Activated T-helper 1 cell treated with anti-CD3 and anti-CD28 coated beads, Interleukin-2, amount 50 U/mL, for 16 hours (primary cell): ENCODE measurements around the gene NOS1.

Source experiments
- DNase-seq, 2 donors: peaks; one replicate each; pipeline ENCODE4 v3.0.0-alpha.2; 2020; ENCODE audit warnings: low read depth in 1 of 2, low spot score in 1 of 2

The NOS1 gene

DNA sequence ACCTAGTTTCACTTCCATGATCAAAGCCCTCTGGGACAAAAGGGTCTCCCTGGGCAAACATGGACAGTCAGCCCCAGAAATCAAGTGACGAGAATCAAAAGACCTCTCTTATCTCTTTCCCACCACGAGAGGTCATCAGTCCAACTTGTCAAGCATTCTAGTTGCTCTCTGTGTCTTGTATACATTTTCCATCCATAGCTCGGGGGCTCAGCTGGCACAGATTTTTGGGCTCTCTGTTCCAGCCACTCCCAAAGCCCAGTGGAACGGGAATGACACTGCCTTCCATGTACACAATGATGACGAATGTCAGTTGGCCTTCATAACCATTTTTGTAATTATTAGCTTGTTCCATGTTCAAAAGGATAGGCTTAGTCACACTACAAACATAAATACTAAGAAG is 29.7 kb downstream of the NOS1 start:
- DNase-seq, result no peak

DNA sequence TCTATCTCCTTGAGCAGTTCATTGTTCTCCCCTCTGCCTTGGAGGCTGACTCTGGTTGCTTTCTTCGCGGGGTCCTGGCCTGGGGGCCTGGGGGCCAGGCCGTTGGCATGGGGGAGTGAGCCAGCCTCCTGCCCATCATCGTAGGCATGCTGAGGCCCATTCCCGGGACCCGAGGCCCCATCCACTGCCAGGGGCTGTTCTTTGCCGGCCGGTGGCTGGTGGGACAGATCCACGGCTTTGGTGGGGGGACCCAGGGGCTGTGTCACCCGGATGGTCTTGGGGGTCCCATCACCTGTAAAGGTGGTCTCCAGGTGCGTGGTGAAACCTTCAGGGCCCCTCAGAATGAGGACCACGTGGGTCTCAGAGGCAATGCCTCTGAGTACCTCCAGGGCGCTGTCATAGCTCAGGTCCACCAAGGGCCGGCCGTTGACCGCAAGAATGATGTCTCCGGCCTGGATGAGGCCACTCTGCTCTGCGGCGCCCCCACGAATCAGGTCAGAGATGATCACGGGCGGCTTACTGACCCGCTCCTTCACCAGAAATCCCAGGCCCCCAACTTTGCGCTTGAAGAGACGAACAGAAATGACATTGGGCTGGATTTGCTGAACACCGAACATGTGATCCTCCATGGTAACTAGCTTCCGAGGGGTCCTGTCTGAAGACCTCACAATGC is 30.8 kb downstream of the NOS1 start:
- DNase-seq, result no peak

DNA sequence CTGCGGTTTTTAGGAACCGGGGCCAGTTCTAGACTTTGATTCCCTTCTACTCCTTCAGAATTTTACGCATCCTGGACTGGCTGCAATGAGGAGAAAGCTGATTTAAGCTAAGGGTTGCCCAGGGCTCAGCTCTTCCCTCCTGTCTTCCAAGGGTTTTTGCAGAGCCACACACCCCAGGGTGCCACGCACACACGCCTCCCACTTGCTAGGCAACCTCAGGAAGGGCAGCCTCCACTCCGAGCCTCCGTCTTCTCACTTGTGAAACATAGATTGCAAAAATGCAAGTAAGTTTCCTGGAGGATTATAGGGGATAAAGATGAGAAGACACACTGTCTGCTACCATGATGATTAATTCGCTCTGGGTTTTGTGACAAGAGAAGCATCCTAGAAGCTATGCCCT is 31.7 kb downstream of the NOS1 start:
- DNase-seq, result no peak

DNA sequence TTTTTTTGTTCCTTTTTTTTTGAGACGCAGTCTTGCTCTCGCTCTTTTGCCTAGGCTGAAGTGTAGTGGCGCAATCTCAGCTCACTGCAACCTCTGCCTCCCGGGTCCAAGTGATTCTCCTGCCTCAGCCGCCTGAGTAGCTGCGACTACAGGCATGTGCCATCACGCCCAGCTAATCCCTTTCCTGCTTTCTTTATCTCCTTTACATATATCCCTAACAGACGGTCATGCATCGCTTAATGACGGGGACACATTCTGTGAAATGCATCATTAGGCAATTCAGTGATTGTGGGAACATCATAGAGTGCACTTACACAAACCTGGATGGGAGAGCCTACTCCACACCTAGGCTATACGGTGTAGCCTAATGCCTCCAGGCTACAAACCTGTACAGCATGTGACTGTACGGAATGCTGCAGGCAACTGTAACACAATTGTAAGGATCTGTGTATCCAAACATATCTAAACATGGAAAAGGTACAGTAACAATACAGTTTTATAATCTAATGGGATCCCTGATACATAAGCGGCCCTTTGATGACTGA is 32.8 kb downstream of the NOS1 start:
- no peak for DNase-seq

DNA sequence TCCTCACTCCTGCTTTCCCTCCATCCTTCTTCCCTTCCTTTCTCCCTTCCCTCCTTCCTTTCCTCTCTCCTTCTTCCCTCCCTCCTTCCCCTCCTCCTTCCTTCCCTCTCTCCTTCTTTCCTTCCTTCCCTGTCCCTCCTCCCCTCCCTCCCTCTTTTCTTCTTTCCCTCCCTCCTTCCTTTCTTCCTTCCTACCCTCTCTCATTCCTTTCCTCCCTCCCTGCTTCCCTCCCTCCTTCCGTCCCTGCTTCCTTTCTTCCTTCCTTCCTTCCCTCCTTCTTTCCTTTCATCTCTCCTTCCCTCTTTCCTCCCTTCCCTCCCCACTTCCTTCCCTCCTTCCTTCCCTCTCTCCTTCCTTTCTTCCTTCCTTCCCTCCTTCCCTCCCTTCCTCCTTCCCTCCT is 39.0 kb downstream of the NOS1 start:
- no peak for DNase-seq

DNA sequence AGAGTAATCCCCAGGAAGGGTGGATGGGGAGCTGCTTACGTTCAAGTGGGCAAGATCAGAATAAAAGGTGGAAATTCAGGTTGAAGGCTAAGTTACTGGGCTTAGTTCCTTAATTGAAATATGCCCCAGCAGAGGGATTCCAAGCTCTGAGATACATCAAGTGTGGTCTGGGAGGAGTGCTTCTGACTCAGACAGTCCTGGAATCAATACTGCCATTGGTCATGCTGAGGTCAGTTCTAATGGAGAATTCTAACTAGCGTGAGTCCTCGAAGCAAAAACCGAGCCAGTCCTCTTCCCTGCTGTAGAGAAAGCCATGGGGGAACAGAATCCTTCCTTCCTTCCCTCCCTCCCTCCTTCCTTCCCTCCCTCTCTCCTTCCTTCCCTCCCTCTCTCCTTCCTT is 39.9 kb downstream of the NOS1 start:
- no peak for DNase-seq

DNA sequence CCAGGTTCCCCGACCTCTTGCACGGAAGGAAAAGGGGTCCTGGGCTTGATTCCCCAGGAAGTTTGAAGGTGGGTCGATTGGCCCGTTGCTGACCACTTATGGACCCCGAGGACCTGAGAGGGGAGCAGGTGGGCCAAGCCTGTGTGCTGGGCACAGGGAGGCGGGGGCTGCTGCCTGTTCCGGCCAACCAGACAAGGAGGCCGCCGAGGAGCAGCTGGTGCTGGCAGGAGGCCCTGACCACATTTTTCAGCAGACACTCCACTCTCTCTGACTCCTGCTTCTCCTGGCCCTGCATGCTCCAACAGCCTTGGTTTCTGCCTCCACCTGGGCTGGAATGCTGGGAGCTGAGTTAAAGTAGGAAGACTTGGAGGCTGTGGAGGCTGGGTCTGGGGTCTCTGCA is 42.8 kb downstream of the NOS1 start:
- no peak for DNase-seq

DNA sequence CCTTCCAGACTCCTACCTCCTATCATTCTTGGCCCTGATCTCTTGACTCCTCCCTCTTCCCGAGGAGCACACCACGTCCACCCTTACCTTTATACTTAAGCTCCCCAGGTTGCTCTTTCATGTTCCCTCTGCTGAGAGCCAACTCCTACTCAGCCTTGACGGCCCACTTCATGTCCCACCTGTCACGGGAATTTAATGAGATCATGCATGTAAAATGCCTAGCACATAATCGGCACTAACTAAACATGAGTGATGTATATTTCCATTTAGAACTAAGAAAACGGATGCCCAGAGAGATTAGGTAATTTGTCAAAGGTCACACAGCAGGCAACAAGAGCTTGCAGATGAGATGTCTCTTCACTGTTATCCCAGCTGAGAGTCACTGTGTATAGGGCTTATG is 45.1 kb downstream of the NOS1 start:
- no peak for DNase-seq

DNA sequence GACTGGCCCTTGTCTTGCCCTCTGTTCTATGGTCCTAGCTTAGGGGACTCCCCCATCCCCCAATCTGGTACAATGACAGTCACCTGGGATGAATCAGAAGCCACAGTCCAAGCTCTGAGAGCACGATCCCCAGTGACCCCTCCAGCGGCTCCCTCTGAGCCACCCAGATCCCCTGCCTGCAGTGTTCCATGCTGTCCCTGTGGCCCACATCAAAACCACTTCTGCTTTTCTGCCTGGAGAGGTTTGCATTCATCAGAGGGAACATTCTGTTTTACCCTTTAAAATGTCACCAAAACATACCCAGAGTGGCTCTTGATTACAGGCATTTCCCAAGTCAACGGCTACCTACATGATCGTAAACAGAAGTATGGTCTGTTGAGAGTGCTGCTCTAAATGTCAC is 47.5 kb downstream of the NOS1 start:
- DNase-seq, result no peak

DNA sequence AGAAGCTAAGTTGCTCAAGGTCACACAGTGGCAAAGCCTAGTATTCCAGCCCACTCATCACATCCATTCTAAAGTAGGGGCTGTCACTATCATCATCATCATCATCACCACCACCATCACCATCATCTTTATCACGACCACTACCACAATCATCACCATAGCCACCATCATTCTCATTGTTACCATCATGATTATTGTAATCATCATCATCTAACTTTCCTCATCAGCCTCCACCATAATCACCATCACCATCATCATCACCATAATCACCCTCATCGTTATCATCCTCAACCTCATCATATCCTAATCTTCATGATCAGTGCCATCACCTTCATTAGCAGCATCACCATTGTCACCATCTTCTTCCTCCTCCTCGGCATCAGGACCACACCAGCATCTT is 48.7 kb downstream of the NOS1 start:
- no peak for DNase-seq

DNA sequence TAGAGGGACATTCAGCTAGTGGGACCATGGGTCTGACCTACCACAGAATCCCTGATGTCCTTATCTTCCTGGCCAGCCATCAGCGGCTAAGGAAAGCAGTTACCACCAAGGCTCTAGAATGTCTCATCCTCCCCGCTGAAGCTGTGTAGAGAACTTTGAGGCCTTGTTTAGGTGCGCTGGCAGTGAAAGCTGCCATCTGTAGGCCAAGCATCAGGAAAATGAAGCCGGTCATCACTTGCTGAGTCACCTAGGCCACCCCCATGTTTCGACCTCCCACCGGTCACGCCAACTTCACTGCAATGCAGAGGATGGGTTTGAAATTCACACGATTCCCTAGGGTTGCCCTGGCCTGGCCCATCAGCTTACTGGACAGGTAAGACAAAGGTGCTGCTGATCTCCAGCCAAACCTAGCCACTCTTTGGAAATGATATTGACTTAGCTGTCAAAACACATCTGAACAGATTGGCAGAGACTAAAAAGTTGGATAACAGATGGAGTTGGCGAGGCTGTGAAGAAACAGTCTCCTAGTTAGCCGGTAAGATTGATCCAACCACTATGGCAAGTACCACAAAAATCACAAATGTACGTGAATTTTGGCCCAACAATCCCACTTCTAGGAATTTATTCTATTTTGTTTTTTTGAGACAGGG is 52.0 kb downstream of the NOS1 start:
- no peak for DNase-seq

DNA sequence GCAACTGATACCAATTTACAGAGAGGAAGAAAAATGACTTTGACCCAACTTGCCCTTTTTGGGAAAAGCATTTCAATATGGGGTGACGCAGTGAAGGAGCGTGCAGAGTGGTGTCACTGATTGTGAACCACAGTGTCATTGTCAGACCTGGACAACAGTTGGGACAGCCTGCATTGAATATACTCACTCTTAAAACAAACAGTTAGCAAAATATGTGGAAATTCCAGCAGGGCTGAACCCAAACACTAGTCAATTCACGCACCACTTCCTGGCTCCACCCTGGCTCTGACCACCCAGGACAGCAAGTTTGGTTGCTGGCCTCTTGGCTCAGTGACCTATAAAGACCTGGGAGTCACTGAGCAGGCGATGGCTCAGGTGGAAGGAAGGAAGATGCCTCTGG is 61.3 kb downstream of the NOS1 start:
- no peak for DNase-seq

DNA sequence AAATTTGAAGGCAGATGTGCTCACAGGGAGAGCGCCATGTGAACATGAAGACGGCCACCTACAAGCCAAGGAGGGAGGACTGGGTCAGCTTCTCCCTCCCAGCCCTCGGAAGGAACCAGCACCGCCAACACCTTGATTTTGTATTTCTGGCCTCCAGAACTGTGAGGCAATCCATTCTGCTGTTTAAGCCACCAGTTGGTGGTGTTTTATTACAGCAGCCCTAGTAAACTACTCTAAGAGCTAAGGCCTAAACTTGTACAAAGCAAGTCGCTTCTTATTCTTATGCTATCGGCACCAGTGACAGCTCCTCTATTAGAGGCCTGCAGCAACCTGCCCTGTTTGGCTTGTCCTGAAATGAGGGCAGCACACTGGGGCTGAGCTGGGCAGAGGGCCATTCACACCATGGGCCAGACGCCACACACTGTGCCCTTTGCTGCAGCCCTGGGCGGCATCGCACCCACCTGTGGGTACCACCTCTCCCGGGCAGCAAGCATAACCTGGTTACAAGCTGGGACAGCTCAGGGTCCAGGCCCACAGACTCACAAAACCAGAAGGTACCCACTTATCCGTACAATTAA is 62.7 kb downstream of the NOS1 start:
- no peak for DNase-seq

DNA sequence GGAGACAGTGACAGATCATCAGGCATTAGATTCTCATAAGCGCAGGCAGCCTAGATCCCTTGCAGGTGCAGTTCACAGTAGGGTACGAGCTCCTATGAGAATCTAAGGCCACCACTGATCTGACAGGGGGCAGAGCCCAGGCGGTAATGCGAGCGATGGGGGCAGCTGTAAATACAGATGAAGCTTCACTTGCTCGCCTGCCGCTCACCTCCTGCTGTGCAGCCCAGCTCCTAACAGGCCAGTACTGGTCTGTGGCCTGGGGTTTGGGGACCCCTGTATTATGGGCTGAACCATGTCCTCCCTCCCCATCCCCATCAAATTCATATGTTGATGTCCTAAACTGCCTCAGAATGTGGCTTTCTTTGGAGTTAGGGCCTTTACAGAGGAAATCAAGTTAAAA is 63.2 kb downstream of the NOS1 start:
- DNase-seq, result no peak

DNA sequence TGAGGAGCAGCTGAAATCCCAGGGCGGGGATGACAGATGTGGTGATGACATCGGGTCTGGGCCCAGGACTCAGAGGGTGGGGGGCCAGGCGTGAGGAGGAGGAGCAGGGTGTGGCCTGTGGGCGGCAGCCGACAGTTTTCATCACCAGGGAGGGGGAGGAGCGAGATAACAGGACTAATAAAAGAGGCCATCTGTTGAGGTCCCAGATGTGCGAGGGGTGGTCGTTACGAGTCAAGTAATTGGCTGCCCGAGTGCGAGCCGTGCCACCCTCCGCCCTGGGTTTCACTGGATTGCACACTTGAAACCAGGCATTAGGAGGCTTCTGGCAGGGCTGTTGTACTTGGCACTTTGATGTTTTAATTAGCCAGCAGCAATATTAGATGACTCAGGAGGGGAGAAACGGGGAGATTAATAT is 67.2 kb downstream of the NOS1 start:
- no peak for DNase-seq

DNA sequence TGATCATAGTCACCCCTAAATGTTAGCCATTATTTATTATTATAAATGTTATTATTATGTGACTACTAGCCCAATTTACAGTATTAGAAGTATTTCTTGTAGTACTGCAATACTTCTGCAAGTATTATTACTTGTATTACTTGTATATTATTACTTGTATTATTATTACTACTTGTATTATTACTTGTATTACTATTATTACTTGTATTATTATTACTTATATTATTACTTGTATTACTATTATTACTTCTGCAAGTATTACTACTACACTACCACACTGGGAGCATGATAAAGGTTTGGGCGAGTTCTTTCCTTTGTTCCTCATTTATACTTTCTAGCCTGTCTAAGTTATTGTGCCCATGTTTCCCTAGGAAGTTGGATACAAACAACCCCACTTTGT is 67.9 kb downstream of the NOS1 start:
- DNase-seq, result no peak

DNA sequence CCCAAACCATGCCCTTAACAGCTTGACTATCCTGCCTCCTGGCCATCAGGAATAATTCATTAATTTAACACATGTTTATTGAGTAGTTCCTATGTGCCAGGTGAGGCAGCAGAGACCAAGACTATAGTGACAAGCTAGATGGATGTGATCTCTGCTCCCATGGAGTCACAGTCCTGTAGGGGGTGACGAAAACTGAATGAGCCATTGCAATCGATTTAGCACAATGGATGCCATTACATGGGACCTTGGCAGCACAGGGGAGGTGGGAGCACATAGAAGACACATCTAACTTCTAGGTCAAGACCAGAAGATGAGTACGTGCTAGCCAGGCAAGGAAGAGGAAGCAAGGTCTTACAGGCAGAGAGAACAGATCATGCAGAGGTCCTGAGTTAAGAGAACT is 68.7 kb downstream of the NOS1 start:
- no peak for DNase-seq

DNA sequence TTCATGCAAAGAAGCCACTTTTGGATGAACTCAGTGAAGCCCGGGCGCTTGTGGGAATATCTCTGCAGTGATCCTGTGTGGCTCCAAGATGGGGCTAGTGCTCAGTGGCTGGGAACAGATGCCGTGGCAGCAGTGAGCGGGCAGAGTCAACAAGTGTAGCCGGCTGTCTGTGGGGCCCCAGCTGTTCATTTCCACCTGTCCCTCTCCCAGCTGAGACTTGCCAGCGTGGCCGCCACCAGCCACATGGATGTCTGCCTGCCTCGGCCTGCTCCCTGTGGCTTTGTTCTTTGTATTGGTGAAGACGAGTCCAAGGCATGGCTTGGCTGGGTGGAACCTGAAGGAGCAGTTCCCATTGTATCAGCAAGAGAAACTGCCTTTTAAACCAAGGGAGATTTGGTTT is 77.3 kb downstream of the NOS1 start:
- DNase-seq, result no peak

DNA sequence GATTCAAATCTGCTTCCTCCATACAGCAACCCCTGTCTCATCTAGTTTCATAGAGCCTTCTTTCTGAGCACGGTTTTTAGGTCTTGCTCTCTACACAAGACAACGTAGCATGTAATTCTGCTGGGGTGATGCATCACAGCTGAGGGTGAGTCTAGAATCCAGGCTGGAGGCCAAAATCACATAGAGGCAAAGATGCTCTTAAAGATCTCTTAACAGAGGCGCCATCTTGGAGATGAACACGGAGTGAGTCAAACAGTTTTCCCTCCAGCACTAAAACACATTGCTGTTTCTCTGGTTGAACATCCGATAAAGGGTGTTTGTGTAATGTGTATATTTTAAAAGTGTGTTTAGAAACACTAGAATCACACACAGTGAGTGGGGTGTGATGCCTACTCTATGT is 78.9 kb downstream of the NOS1 start:
- DNase-seq, result no peak

DNA sequence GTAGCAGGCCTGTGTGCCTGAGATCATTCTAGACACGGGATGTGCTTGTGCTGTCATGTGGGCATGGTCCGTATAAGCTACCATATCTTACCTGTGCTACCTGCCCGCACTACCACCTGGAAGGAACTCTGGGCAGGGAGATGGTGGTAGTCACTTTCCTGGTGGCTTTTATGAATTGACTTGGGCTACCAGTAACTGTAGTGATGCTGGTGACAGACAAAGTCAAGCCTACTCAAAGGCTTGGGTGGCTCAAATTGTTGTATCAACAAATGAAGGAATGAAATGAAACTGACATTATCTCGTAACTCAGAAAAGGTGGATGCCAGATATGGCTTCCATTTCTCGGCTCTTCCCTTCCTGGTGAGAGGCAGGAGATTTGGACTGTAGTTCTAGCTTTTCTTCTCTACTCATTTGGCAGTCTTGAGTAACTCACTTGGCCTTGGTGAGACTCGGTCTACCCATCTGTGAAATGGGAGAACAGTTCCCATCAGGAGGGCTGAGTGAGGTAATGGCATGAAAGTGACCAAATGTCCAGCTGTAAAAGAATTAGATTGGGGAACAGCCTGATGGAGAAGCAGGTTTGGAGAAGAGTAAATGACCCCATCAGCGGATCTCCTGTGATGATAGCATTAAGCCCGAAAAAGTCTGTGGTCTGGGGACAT is 81.3 kb downstream of the NOS1 start:
- no peak for DNase-seq

DNA sequence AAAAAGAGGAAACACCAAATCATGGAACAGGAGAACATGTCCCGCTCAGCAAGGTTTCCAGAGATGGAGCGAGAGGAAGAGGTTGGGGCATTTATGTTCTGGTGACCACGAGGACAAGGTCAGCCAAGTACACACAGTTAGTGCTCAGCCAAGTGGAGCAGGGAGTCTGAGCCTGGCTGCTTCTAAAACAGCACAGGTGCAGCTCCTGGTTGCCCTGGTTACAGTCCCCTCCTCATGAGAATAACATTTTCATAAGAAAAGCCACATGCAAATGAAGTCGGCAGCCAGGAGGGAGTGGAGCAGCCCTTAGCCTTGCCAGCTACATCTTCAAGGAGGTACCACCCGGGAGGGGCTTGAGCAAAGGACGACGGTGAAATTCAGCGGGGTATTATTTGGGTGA is 81.8 kb downstream of the NOS1 start:
- no peak for DNase-seq

DNA sequence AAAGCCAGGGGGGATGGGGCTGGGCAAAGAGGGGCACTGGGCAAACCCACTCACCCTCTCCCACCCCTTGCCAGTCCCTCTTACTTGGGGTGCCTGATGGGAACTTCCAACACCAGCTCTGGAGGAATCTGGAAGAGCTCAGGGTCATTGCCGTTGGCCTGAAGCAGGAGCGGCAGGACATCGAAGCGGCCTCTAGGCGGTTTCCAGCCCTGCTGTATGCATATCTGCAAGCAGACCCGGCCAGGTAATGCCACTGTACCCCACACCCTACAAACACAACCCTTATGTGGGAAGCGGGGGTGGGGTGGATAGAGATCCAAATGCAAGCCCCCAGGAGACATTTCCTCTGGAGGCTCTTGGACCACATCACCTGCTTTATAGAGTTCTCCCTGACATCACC is 83.6 kb downstream of the NOS1 start:
- no peak for DNase-seq
